ENCODE data around the gene KCNIP1. TPM values are rescaled to one million over a fixed set of nuclear protein-coding genes. Genes with fewer than 3 reads are reported as not detected.

KCNIP1 gene
- total RNA-seq, 3 donors from 2014 or later (not counting 1 experiment from before 2014, with no cell fraction given): not detected

DNA sequence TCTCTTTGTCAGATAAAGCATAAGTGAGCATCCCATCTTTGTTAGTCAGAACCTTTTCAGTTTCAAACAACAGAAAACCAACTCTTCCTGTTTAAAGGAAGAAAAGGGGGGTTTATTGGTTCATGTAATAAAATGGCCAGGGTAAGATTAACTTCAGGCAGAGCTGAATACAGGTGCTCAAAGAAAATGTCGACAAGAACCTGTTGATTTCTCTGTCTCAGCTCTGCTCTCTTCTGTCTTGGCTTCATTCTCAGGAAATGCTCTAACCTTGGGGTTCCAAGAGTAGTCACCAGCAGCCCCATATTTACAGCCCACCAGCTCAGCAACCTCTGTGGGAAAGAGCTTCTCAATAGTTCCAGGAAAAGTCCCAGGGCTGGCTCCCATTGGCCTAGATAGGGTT, 25.2 kb downstream of the KCNIP1 start:
- Mint-ChIP-seq H3K27ac (no peak overlapping the region), H3K36me3 (no peaks in the 10 kb centered on the region), H3K4me3 (no peak overlapping the region), H3K27me3 (ENCODE audit: low read depth in 2 of 2) (peaks cover 2 to 10% of the 10 kb centered on the region in 2 donors), H3K9me3 (no peaks in the 10 kb centered on the region), H3K4me1 (no peaks in the 10 kb centered on the region)
- H3K27me3 ChIP-seq (ENCODE audit: control insufficient read depth, insufficient read depth, low read length): no peaks in the 10 kb centered on the region
- no peaks in the 10 kb centered on the region for H3K4me1 ChIP-seq (ENCODE audit: control insufficient read depth, insufficient read depth, low read length)
- H3K4me3 ChIP-seq (ENCODE audit: low read length): no peak overlapping the region
- H3K27ac ChIP-seq (ENCODE audit: low read length): no peak overlapping the region
- intact Hi-C loops (cut with micrococcal nuclease): no loop called here
- ATAC-seq (no peak), DNase-seq (no peak)
- no peaks in the 10 kb centered on the region for H3K36me3 ChIP-seq (ENCODE audit: control insufficient read depth, insufficient read depth, low read length)
- WGBS (ENCODE audit: insufficient coverage): 72% methylated on average over 1 of the region's 1 CpG
- no peaks in the 10 kb centered on the region for H3K9me3 ChIP-seq (ENCODE audit: control insufficient read depth, insufficient read depth, low read length)
- TF ChIP-seq, protein P1, sequence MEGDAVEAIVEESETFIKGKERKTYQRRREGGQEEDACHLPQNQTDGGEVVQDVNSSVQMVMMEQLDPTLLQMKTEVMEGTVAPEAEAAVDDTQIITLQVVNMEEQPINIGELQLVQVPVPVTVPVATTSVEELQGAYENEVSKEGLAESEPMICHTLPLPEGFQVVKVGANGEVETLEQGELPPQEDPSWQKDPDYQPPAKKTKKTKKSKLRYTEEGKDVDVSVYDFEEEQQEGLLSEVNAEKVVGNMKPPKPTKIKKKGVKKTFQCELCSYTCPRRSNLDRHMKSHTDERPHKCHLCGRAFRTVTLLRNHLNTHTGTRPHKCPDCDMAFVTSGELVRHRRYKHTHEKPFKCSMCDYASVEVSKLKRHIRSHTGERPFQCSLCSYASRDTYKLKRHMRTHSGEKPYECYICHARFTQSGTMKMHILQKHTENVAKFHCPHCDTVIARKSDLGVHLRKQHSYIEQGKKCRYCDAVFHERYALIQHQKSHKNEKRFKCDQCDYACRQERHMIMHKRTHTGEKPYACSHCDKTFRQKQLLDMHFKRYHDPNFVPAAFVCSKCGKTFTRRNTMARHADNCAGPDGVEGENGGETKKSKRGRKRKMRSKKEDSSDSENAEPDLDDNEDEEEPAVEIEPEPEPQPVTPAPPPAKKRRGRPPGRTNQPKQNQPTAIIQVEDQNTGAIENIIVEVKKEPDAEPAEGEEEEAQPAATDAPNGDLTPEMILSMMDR (IDR thresholded peaks at IDR 0.05): no peak

DNA sequence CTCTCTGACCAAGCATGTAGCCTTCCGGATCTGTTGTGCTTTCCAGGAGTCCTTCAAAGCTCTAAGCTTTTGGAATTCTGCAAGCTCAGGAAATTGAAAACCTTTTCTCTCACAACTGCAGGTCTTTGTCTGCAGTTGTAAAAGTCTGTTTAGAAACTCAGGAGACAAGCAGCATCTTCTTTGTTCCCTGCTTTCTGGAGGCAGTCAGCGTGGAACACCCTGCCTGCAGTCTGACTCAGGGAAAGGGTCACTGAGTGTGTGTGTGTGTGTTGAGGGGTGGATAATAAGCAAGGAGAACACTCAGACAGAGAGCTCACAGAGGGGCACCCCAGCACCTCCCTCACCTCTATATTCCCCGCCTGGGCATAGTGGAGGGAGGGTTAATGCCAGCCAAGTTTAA, 29.1 kb downstream of the KCNIP1 start:
- WGBS (ENCODE audit: insufficient coverage): 95% methylated on average over 3 of the region's 3 CpGs
- TF ChIP-seq, protein P1 (IDR thresholded peaks at IDR 0.05): no peak
- Histone ChIP-seq H3K27me3 (ENCODE audit: control insufficient read depth, insufficient read depth, low read length) (no peaks in the 10 kb centered on the region), H3K4me3 (ENCODE audit: low read length) (no peak overlapping the region), H3K4me1 (ENCODE audit: control insufficient read depth, insufficient read depth, low read length) (no peaks in the 10 kb centered on the region), H3K9me3 (ENCODE audit: control insufficient read depth, insufficient read depth, low read length) (no peaks in the 10 kb centered on the region), H3K36me3 (ENCODE audit: control insufficient read depth, insufficient read depth, low read length) (no peaks in the 10 kb centered on the region), H3K27ac (ENCODE audit: low read length) (no peak overlapping the region)
- Mint-ChIP-seq H3K27me3 (ENCODE audit: low read depth in 2 of 2) (peaks cover 9 to 20% of the 10 kb centered on the region in 2 donors), H3K9me3 (no peaks in the 10 kb centered on the region), H3K4me1 (peaks cover 0 to 4% of the 10 kb centered on the region in 2 donors), H3K27ac (no peak overlapping the region), H3K36me3 (no peaks in the 10 kb centered on the region), H3K4me3 (no peak overlapping the region)
- intact Hi-C loops (cut with micrococcal nuclease): no loop called here
- DNase-seq (no peak), ATAC-seq (no peak)

DNA sequence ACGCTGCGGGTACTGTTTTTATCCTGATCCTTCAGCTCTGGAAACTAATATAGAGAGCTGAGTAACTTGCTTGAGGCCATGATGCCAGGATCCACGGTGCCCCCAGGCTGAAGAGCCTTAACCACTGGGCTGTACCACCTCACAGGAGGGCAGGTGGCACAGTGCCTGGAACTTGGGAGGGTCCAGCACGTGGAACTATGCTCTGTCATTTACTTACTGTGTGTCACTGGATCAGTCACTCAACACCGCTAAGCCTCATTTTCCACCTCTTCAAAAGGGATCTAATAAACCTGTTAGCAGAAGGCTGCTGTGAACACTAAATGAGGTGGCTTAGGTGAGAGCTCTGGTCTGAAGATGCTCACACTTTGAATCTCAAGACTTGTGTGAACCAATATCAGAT, 29.6 kb downstream of the KCNIP1 start:
- WGBS (ENCODE audit: insufficient coverage): 81% methylated on average over 5 of the region's 5 CpGs
- H3K4me1 ChIP-seq (ENCODE audit: control insufficient read depth, insufficient read depth, low read length): no peaks in the 10 kb centered on the region
- DNase-seq (no peak), ATAC-seq (no peak)
- TF ChIP-seq, protein P1 (IDR thresholded peaks at IDR 0.05): no peak
- Mint-ChIP-seq H3K27ac (no peak overlapping the region), H3K4me3 (no peak overlapping the region), H3K36me3 (no peaks in the 10 kb centered on the region), H3K4me1 (peaks cover 0 to 4% of the 10 kb centered on the region in 2 donors), H3K27me3 (ENCODE audit: low read depth in 2 of 2) (peaks cover 9 to 21% of the 10 kb centered on the region in 2 donors), H3K9me3 (no peaks in the 10 kb centered on the region)
- H3K9me3 ChIP-seq (ENCODE audit: control insufficient read depth, insufficient read depth, low read length): no peaks in the 10 kb centered on the region
- no peak overlapping the region for H3K4me3 ChIP-seq (ENCODE audit: low read length)
- no peaks in the 10 kb centered on the region for H3K27me3 ChIP-seq (ENCODE audit: control insufficient read depth, insufficient read depth, low read length)
- intact Hi-C loops (cut with micrococcal nuclease): no loop called here
- H3K27ac ChIP-seq (ENCODE audit: low read length): no peak overlapping the region
- no peaks in the 10 kb centered on the region for H3K36me3 ChIP-seq (ENCODE audit: control insufficient read depth, insufficient read depth, low read length)

DNA sequence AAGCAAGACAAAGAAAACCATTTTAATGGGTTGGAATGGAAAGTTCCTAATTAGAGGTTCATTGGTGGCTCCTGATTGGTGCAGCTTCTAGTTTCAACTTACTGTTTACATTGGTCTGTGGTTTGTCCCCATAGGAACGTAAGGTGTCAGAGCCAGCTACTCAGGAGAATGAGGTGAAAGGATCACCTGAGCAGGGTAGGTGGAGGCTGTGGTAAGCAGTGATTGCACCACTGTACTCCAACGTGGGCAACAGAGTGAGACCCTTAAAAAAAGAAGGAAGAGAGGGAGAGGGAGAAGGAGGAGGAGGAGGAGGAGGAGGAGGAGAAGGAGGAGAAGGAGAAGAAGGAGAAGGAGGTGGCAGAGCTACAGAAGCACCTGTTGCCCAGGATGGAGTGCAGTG, 30.4 kb downstream of the KCNIP1 start:
- Histone ChIP-seq H3K9me3 (ENCODE audit: control insufficient read depth, insufficient read depth, low read length) (no peaks in the 10 kb centered on the region), H3K36me3 (ENCODE audit: control insufficient read depth, insufficient read depth, low read length) (no peaks in the 10 kb centered on the region), H3K27ac (ENCODE audit: low read length) (no peak overlapping the region), H3K4me1 (ENCODE audit: control insufficient read depth, insufficient read depth, low read length) (no peaks in the 10 kb centered on the region), H3K4me3 (ENCODE audit: low read length) (no peak overlapping the region), H3K27me3 (ENCODE audit: control insufficient read depth, insufficient read depth, low read length) (no peaks in the 10 kb centered on the region)
- ATAC-seq: no peak
- Mint-ChIP-seq H3K27me3 (ENCODE audit: low read depth in 2 of 2) (peaks cover 9 to 21% of the 10 kb centered on the region in 2 donors), H3K27ac (no peak overlapping the region), H3K4me1 (peaks cover 0 to 9% of the 10 kb centered on the region in 2 donors), H3K9me3 (no peaks in the 10 kb centered on the region), H3K4me3 (no peak overlapping the region), H3K36me3 (no peaks in the 10 kb centered on the region)
- TF ChIP-seq, protein P1 (IDR thresholded peaks at IDR 0.05): no peak
- intact Hi-C loops (cut with micrococcal nuclease): no loop called here
- 13% methylated on average over 2 of the region's 2 CpGs for WGBS (ENCODE audit: insufficient coverage)
- no peak for DNase-seq

Measured in natural killer cell (primary cell).